T1000 (cell line): ENCODE results near the gene LCE3E.

Experiments
- DNase-seq: peaks from one replicate; lab custom pipeline; 2025; ENCODE audit warnings: mixed read lengths; lab: John Stamatoyannopoulos, UW

LCE3E gene

DNA sequence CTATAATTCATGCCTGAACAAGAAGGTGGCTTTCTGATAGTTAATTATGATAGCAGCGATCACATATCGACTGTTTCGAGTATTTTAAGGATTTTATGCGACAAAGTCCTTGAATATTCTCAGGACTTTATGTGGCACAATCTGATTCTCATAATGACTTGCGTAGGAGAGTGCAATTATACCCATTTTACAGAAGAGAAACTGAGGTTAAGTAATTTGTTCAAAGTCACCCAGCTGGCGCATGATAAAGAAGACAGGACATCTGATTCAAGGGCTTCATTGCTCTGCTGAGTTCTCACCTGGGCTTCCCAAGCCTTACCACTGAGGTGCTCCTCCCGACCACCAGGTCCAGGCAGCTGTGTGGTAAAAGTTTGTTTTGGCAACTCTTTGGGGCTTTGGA is 50.5 kb downstream of the LCE3E start:
- no peak for DNase-seq
